ENCODE measurements around the gene YKT6. TPM values are rescaled to one million over a fixed set of nuclear protein-coding genes. Genes with fewer than 3 reads are reported as not detected.

The YKT6 gene
- total RNA-seq, 4 donors from 2014 or later = 51.7 to 90.0 (median 60.2) TPM

- Histone ChIP-seq H3K27me3 (no peaks in the 10 kb centered on the region), H3K27ac (no peak overlapping the region), H3K4me3 (replicated peaks in 1 of 3) (no peak overlapping the region), H3K36me3 (no peaks in the 10 kb centered on the region), H3K4me1 (peaks cover 4 to 16% of the 10 kb centered on the region in 2 donors), H3K9me3 (no peaks in the 10 kb centered on the region)
- intact Hi-C loops (cut with DNase I) = no loop called here
- no peak for DNase-seq
- WGBS, 2 donors = 81 to 91% methylated on average over 3 of the region's 3 CpGs
- TF ChIP-seq CTCF (IDR thresholded peaks at IDR 0.05) = no peak
- TF ChIP-seq POLR2A (IDR thresholded peaks at IDR 0.05) = no peak
These were observed 46.1 kb upstream of the YKT6 start for GRCh38 chr7:44154703-44155102.

- Histone ChIP-seq H3K9me3 (no peaks in the 10 kb centered on the region), H3K4me1 (peaks cover 8 to 24% of the 10 kb centered on the region in 2 donors), H3K36me3 (no peaks in the 10 kb centered on the region), H3K27me3 (no peaks in the 10 kb centered on the region), H3K4me3 (replicated peaks in 1 of 3) (no peak overlapping the region), H3K27ac (no peak overlapping the region)
- 84 to 88% methylated on average over 6 to 7 of the region's 8 CpGs for WGBS, 2 donors
- DNase-seq = no peak
- intact Hi-C loops (cut with DNase I) = no loop called here
- TF ChIP-seq CTCF (IDR thresholded peaks at IDR 0.05) (no peak), POLR2A (IDR thresholded peaks at IDR 0.05) (no peak)
These were observed 45.3 kb upstream of the YKT6 start for GRCh38 chr7:44155191-44156185.

- no peak for DNase-seq
These were observed 44.2 kb upstream of the YKT6 start for GRCh38 chr7:44156453-44157010.

GRCh38 chr7:44157116-44158080, 43.4 kb upstream of the YKT6 start:
- Histone ChIP-seq H3K4me1 (peaks cover 8 to 25% of the 10 kb centered on the region in 2 donors), H3K27me3 (no peaks in the 10 kb centered on the region), H3K27ac (no peak overlapping the region), H3K9me3 (no peaks in the 10 kb centered on the region), H3K36me3 (no peaks in the 10 kb centered on the region), H3K4me3 (replicated peaks in 1 of 3) (no peak overlapping the region)
- no peak for DNase-seq
- TF ChIP-seq POLR2A (IDR thresholded peaks at IDR 0.05) = no peak
- TF ChIP-seq CTCF (IDR thresholded peaks at IDR 0.05) = no peak
- WGBS, 2 donors = 87 to 88% methylated on average over 13 to 15 of the region's 15 CpGs
- intact Hi-C loops (cut with DNase I) = no loop called here

More at GRCh38 chr7:44156453-44157010, 44.2 kb upstream of the YKT6 start:
- H3K27ac ChIP-seq = no peak overlapping the region
- H3K9me3 ChIP-seq = no peaks in the 10 kb centered on the region
- no peaks in the 10 kb centered on the region for H3K36me3 ChIP-seq
- intact Hi-C loops (cut with DNase I) = no loop called here
- H3K4me3 ChIP-seq (replicated peaks in 1 of 3) = no peak overlapping the region
- H3K4me1 ChIP-seq = peaks cover 8 to 25% of the 10 kb centered on the region in 2 donors
- H3K27me3 ChIP-seq = no peaks in the 10 kb centered on the region
- TF ChIP-seq CTCF (IDR thresholded peaks at IDR 0.05) (no peak), POLR2A (IDR thresholded peaks at IDR 0.05) (no peak)
- 80 to 86% methylated on average over 4 of the region's 4 CpGs for WGBS, 2 donors

Data from thyroid gland (tissue), 4 donors.